HT-29 (cell line): ENCODE results near the gene SAMD14. TPM values are rescaled to one million over a fixed set of nuclear protein-coding genes. Genes with fewer than 3 reads are reported as not detected.

ENCODE experiments used
- DNase-seq: peaks from one replicate; pipeline ENCODE4 v3.0.0-alpha.2; 2015; ENCODE audit warnings: low spot score
- total RNA-seq: library from RNA; depleted of rRNA; stranded (reverse); fragments of >200 nt; shearing (Covaris generic); gene quantifications from 2 replicates; pipeline ENCODE4 v1.2.3, GENCODE V29; 2014

The SAMD14 gene
- total RNA-seq, 1 experiment from 2014 or later, result 3.4 TPM

- no peak for DNase-seq
Observed at GRCh38 chr17:50113624-50114320, 16.2 kb downstream of the SAMD14 start.

DNA sequence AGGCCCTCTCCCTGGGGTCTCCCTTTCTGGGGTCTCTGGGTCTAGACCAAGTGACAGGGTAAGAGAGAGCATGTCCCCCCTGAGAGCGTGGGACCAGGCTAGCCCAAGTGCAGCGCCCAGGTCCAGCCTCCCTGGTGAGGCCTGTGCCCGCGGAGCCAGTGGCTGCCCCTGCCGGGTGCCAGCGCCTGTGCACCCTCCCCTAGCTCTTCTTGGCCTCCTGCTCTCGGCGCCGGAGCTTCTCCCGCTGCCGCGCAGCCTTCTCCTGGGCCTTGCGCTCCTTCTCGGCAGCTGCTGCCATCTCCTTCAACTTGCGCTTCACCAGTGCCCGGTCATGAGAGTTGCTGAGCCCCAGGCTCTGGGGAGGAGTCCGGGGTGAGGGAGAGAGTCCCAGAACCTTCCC, 17.3 kb downstream of the SAMD14 start:
- no peak for DNase-seq

GRCh38 chr17:50111673-50112655, 18.0 kb downstream of the SAMD14 start:
- DNase-seq, result peak; percentile 17

- DNase-seq, result no peak
Observed at GRCh38 chr17:50110591-50111349, 19.2 kb downstream of the SAMD14 start.

GRCh38 chr17:50109785-50110184, 20.2 kb downstream of the SAMD14 start:
- DNase-seq, result no peak

DNA sequence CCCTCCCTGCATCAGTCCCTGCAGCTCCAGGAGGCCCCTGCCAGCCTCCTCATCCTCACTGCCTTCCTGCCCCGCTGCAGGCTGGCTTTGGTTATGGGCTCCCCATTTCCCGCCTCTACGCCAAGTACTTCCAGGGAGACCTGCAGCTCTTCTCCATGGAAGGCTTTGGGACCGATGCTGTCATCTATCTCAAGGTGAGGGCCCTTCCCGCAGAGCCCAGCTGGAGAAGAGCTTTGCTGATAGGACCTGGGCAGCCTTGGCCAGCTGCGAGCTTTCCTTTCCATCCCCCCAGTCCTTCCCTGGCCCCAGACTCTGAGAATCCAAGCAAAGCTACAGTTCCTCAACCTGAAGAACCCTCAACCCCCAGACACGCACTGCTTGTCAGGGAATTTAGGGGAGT, 20.8 kb downstream of the SAMD14 start:
- no peak for DNase-seq

DNA sequence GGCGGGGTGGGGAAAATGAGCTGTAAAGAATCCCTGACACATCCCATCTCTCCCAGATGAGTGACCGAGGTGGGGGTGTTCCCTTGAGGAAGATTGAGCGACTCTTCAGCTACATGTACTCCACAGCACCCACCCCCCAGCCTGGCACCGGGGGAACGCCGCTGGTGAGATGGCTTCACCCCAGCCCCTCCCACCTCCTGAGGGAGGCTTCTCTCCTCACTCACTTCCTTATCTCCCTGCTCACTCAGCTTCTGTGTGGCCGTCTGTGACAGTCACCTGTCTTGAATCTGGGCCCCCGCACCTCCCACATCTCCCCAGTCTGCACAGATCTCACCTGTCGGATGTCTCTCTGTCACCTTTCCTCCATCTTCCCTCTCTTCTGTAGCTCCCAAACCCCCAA, 21.4 kb downstream of the SAMD14 start:
- DNase-seq, result no peak

- DNase-seq, result no peak
Observed at GRCh38 chr17:50107790-50108414, 22.1 kb downstream of the SAMD14 start.

DNA sequence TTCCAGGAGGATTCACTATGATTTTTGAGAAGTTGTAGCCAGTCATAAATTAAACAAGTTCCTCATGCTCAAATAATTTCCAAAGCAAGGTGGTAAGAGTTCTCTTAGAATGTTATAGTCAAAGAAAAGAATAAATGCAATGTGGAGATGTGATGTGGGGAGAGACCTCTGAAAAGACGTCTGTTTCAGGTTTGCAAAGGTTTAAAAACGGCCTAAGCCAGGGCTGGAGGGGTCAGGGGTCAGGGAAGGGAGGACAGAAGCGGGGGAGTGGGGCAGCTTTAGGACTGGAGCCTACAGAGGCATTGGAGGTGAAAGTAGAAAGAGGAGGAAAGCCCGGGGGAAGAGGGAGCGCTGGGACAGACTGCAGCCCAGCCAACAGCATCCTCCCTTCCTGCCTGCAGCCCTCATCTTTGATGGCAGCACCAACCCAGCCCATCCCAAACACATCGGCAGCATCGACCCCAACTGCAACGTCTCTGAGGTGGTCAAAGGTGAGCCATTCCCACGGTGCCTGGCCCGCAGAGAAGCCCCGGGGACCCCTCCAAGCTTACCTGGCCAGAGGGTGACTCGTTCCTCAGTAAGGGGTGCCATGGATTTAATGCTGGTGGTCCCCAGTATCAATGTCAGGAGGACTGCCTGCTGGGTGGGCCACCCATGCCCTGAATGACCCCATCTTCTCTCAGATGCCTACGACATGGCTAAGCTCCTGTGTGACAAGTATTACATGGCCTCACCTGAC, 23.4 kb downstream of the SAMD14 start:
- no peak for DNase-seq

GRCh38 chr17:50105811-50106210, 24.1 kb downstream of the SAMD14 start:
- DNase-seq, result no peak

DNA sequence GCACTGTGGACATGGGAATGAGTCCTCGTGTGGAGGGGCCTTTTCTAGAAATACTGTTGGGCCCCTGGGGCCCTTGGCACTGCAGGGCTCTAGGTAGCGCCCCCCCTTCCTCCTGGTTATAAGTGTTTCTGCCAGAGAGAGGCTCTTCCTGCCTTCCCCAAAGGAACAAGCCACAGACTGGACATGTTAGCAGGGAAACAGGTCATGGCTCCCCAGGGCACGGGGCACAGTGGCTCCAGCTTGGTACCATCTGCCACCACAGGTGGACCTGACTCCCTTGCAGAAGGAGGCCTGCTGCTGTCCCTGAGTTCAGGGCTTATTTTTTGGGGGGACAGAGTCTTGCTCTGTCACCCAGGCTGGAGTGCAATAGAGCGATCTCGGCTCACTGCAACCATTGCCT, 26.0 kb downstream of the SAMD14 start:
- no peak for DNase-seq

GRCh38 chr17:50103252-50103651, 26.7 kb downstream of the SAMD14 start:
- no peak for DNase-seq

- peak; percentile 83 for DNase-seq
Observed at GRCh38 chr17:50102164-50102991, 27.6 kb downstream of the SAMD14 start.

GRCh38 chr17:50101346-50102163, 28.4 kb downstream of the SAMD14 start:
- DNase-seq, result peak; percentile 57

DNA sequence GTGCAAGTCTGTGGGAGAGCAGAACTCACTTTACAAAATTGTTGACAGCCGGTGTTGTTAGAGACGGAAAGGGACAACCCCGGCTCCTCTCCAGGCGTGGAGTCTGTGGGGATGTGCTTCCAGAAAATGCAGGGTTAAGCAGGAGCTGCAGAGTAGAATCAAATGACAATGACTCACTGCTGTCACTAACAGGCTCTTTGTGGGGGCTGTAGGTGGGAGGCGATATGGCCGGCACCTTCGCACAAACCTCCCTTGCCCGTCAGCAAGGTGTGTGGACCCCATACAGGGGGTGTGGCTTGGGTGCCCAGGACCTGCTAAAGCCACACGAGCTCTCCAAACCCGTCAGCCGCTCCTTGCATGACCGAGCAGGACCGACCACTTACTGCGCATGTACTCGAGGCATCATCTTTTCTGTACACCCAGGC, 29.0 kb downstream of the SAMD14 start:
- peak; percentile 43 for DNase-seq

GRCh38 chr17:50100480-50100883, 29.5 kb downstream of the SAMD14 start:
- peak; percentile 62 for DNase-seq

DNA sequence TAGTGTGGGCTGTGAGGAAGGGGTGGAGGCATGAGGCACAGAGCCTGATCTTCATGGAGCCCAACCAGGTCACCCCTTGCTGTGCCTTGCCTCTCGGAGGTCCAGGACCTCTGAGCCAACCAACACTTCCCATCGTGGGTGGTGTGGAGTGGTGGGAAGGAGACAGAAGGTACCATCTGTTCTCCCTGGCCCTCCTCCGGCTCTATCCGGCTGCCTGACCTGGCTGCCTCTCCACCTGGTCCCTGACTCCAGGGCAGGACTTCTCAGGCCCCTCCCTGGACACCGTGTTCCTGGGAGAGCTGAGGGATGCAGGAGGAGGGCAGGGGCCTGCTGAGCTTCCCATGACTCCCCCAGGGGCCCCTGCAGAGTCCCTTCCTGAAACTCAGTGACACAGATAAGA, 31.0 kb downstream of the SAMD14 start:
- no peak for DNase-seq

DNA sequence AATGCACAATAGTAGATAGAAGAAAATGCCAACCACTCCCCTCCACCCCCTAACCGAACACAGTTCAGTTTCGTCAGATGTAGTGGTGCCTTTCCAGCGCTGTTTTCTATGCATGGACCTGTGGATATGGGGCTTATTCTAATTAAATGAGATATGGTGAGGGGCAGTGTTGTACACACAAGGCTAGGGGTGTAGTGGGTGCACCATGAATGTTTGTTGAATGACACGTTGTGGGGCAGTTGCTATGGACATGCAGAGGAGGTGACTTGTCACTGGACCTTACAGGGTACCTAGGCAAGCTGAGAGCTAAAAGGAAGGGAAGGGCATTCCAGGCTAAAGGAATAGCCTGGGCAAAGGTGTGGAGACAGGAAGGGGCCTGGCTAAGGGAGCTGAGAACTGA, 31.4 kb downstream of the SAMD14 start:
- no peak for DNase-seq

- DNase-seq, result no peak
Observed at GRCh38 chr17:50097926-50098325, 32.0 kb downstream of the SAMD14 start.
